Fibroblast of lung (primary cell): Measurements from ENCODE around the gene MSANTD1. TPM values are rescaled to one million over a fixed set of nuclear protein-coding genes. Genes with fewer than 3 reads are reported as not detected.

Experiments
- DNase-seq, 2 donors: peaks; one replicate each; pipeline versions ENCODE4 v3.0.0 to v3.0.0-alpha.2; 2010; ENCODE audit warnings: low read depth in 2 of 2
- H2AFZ ChIP-seq: 2 replicates; pipeline ENCODE4 v1.5.1; 2012; ENCODE audit warnings: low read length, control low read depth, inconsistent platforms
- H3K27ac ChIP-seq: 2 replicates; pipeline ENCODE4 v1.5.1; 2011; ENCODE audit warnings: low read length, control low read depth; ENCODE audit not compliant: insufficient read depth
- H3K27me3 ChIP-seq: 2 replicates; pipeline ENCODE4 v1.5.1; 2011; ENCODE audit warnings: mild to moderate bottlenecking, low read length; ENCODE audit not compliant: control insufficient read depth, insufficient read depth
- H3K36me3 ChIP-seq: 2 replicates; pipeline ENCODE4 v1.5.1; 2011; ENCODE audit warnings: low read length; ENCODE audit not compliant: control insufficient read depth, insufficient read depth
- H3K4me1 ChIP-seq: 2 replicates; pipeline ENCODE4 v1.5.1; 2011; ENCODE audit warnings: low read length; ENCODE audit not compliant: control insufficient read depth, insufficient read depth; ENCODE audit errors: extremely low read depth
- H3K4me2 ChIP-seq: 2 replicates; pipeline ENCODE4 v1.5.1; 2011; ENCODE audit warnings: low read length, control low read depth; ENCODE audit not compliant: insufficient read depth; ENCODE audit errors: extremely low read depth
- H3K4me3 ChIP-seq, 4 experiments: fragments of 200-600 bp in 1 of 4; sonication (generic) in 1 of 4; replicated peaks in 1 of 4; 2 replicates each; pipeline ENCODE4 v1.5.1; 2011 to 2016; ENCODE audit warnings: low read length in 4 of 4, low read depth in 3 of 4, mild to moderate bottlenecking in 3 of 4, control low read depth in 2 of 4, inconsistent platforms in 1 of 4, mixed read lengths in 1 of 4; ENCODE audit not compliant: insufficient read depth in 1 of 4; ENCODE audit errors: control extremely low read depth in 1 of 4
- H3K79me2 ChIP-seq: 2 replicates; pipeline ENCODE4 v1.5.1; 2012; ENCODE audit warnings: mild to moderate bottlenecking, low read length, inconsistent platforms; ENCODE audit not compliant: control insufficient read depth, insufficient read depth
- H3K9ac ChIP-seq: 2 replicates; pipeline ENCODE4 v1.5.1; 2011; ENCODE audit warnings: mild to moderate bottlenecking, low read length, control low read depth; ENCODE audit not compliant: insufficient read depth
- H3K9me3 ChIP-seq: 2 replicates; pipeline ENCODE4 v1.5.1; 2012; ENCODE audit warnings: low read depth, low read length; ENCODE audit not compliant: control insufficient read depth, insufficient read depth
- H4K20me1 ChIP-seq: 2 replicates; pipeline ENCODE4 v1.5.1; 2011; ENCODE audit warnings: low read length; ENCODE audit not compliant: control insufficient read depth, insufficient read depth; ENCODE audit errors: extremely low read depth
- EZH2 ChIP-seq: IDR thresholded peaks from 2 replicates; pipeline ENCODE4 v1.5.1; 2012; ENCODE audit warnings: low read length, control low read depth, mild to moderate bottlenecking; ENCODE audit errors: missing control alignments
- polyA plus RNA-seq, 2 donors: library from polyadenylated mRNA; depleted of rRNA in 1 of 2; stranded (reverse) in 1 of 2; unstranded in 1 of 2; fragments of >200 nt; gene quantifications; 2 replicates each; pipeline ENCODE4 v1.2.1, GENCODE V29; 2011 to 2012; ENCODE audit warnings: missing spikeins in 1 of 2
- total RNA-seq: library from RNA; depleted of rRNA; stranded (reverse); fragments of >200 nt; gene quantifications from 2 replicates; pipeline ENCODE4 v1.2.1, GENCODE V29; 2014
- TF ChIP-seq, protein P1 (sequence below), 2 donors: IDR thresholded peaks in 1 of 2; conservative IDR thresholded peaks in 1 of 2; 1 replicate in 1 of 2; 2 replicates in 1 of 2; pipeline ENCODE4 v1.5.1; 2011 to 2012; ENCODE audit warnings: low read length in 2 of 2, control low read depth in 1 of 2, inconsistent platforms in 1 of 2, low read depth in 1 of 2, mild to moderate bottlenecking in 1 of 2

Gene MSANTD1
- total and polyA plus RNA-seq, 2 donors (not counting 1 experiment from before 2014, with no cell fraction given), result 0.50 TPM; not detected in 1

DNA sequence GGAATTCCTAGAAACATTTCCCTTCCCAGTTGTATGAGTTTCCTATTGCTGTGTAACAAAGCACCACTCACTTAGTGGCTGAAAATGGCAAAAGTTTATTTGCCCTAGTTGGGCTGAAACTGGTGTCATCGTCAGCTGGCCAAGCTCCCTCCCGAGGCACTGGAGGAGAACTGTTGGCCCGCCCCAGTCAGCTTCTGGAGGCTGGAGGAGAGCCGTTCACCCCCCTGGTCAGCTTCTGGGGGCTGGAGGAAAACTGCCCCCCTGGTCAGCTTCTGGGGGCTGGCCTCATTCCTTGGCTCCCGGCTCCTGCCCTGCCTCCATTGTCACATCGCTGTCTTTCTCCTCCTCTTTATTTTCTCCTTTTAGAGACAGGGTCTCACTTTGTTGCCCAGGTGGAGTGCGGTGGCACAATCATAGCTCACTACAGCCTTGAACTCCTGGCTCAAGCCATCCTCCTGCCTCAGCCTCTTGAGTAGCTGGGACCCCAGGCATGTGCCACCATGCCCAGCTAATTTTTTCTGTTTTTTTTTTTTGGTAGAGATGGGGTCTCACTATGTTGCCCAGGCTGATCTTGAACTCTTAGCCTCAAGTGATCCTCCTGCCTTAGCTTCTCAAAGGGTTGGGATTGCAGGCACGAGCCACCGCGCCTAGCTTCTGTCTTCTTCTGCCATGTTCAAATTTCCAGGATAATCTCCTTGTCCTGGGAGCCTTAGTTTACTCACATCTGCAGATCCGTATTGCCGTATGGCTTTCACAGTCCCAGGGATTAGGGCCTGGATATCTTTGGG, 47.1 kb downstream of the MSANTD1 start:
- H3K36me3 ChIP-seq, result no peaks in the 10 kb centered on the region
- no peak overlapping the region for H3K4me3 ChIP-seq
- no peak overlapping the region for H3K27ac ChIP-seq
- no peak overlapping the region for H3K4me2 ChIP-seq
- TF ChIP-seq, protein P1, sequence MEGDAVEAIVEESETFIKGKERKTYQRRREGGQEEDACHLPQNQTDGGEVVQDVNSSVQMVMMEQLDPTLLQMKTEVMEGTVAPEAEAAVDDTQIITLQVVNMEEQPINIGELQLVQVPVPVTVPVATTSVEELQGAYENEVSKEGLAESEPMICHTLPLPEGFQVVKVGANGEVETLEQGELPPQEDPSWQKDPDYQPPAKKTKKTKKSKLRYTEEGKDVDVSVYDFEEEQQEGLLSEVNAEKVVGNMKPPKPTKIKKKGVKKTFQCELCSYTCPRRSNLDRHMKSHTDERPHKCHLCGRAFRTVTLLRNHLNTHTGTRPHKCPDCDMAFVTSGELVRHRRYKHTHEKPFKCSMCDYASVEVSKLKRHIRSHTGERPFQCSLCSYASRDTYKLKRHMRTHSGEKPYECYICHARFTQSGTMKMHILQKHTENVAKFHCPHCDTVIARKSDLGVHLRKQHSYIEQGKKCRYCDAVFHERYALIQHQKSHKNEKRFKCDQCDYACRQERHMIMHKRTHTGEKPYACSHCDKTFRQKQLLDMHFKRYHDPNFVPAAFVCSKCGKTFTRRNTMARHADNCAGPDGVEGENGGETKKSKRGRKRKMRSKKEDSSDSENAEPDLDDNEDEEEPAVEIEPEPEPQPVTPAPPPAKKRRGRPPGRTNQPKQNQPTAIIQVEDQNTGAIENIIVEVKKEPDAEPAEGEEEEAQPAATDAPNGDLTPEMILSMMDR (conservative IDR thresholded peaks at IDR 0.05 in 1 of 2, IDR thresholded peaks at IDR 0.05 in 1 of 2; ENCODE audit: low read depth in 1 of 2, low read length in 2 of 2), result no peak
- no peak for TF ChIP-seq EZH2
- H3K27me3 ChIP-seq, result no peaks in the 10 kb centered on the region
- H3K9me3 ChIP-seq, result no peaks in the 10 kb centered on the region
- H2AFZ ChIP-seq, result no peak overlapping the region
- no peak for DNase-seq
- H3K79me2 ChIP-seq, result peaks cover 29% of the 10 kb centered on the region
- H3K4me1 ChIP-seq, result peaks cover 8% of the 10 kb centered on the region
- no peaks in the 10 kb centered on the region for H4K20me1 ChIP-seq
- no peak overlapping the region for H3K9ac ChIP-seq

DNA sequence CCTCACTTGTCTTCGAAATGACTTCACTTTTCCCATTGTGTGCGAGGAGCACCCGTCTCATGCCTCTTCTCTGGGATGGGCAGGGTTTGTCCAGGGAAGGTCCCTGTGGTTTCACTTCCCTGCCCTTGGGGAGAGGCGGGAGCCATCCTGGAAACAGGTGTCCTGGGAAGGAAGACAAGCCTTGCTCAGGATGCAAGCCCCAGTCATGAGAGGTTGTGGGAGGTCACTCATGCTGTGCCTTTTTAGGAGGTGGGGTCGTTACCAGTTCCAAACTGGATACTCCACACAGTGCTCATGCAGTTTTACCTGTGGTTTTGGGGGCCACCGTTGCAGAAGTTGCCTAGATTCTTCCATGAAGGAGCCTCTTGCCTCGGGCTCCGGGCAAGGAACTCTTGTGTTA, 47.7 kb downstream of the MSANTD1 start:
- TF ChIP-seq EZH2, result no peak
- TF ChIP-seq, protein P1 (conservative IDR thresholded peaks at IDR 0.05 in 1 of 2, IDR thresholded peaks at IDR 0.05 in 1 of 2; ENCODE audit: low read depth in 1 of 2, low read length in 2 of 2), result no peak
- no peak for DNase-seq
- H3K27ac ChIP-seq, result no peak overlapping the region
- no peaks in the 10 kb centered on the region for H3K9me3 ChIP-seq
- no peak overlapping the region for H3K4me3 ChIP-seq
- H3K27me3 ChIP-seq, result no peaks in the 10 kb centered on the region
- peaks cover 6% of the 10 kb centered on the region for H3K4me1 ChIP-seq
- no peak overlapping the region for H3K9ac ChIP-seq
- H3K36me3 ChIP-seq, result no peaks in the 10 kb centered on the region
- no peak overlapping the region for H3K4me2 ChIP-seq
- H3K79me2 ChIP-seq, result peaks cover 29% of the 10 kb centered on the region
- H4K20me1 ChIP-seq, result no peaks in the 10 kb centered on the region
- H2AFZ ChIP-seq, result no peak overlapping the region

DNA sequence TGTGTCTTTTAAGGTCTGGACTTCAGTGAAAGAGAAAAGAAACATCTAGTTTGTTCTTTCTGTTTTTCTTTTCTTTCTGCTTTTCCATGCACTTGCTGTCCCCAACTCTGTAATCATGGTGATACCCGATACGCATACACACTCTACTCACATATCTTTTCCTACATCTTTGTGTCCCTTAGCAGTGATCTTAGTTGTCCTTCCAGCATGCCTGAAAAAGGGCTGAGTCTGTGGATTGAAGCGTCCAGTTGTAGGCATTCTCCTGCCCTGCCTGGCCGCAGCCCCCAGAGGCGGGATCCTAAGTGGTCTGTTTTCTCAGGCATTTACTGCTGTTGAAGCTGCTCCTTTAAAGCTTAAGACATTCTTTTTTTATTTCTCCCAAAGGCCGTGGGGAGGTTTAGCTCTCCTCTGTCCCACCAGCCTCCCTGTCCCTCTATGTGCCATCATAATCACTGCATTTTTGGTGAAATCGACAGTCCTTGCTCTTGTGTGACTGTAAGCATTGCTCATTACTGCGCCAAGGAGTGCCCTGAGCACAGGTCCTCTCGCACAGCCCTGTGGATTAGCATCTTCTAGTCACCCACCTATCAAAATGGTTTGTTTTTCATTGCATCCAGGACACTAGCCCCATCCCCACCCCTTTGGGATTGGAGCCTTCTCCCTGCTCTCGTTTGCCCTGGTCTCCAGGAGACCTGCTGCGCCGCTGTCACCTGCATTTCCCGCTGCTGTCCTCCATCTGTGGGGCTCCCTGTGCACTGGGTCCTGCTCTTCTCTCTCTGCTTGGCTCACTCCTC, 48.3 kb downstream of the MSANTD1 start:
- Histone ChIP-seq H4K20me1 (no peaks in the 10 kb centered on the region), H2AFZ (no peak overlapping the region), H3K27ac (no peak overlapping the region), H3K4me2 (no peak overlapping the region), H3K36me3 (no peaks in the 10 kb centered on the region), H3K9me3 (no peaks in the 10 kb centered on the region), H3K27me3 (no peaks in the 10 kb centered on the region), H3K4me3 (no peak overlapping the region), H3K79me2 (peaks cover 29% of the 10 kb centered on the region), H3K4me1 (peaks cover 5% of the 10 kb centered on the region), H3K9ac (no peak overlapping the region)
- DNase-seq, result no peak
- TF ChIP-seq EZH2, result no peak
- TF ChIP-seq, protein P1 (conservative IDR thresholded peaks at IDR 0.05 in 1 of 2, IDR thresholded peaks at IDR 0.05 in 1 of 2; ENCODE audit: low read depth in 1 of 2, low read length in 2 of 2), result no peak
